Measurements from ENCODE around the gene CAPN9. TPM values are rescaled to one million over a fixed set of nuclear protein-coding genes. Genes with fewer than 3 reads are reported as not detected.

CAPN9 gene
- total and polyA plus RNA-seq, 2 experiments from 2014 or later, result 0.98 to 3.7 TPM

- DNase-seq (ENCODE audit: low spot score), result no peak
- H2AFZ ChIP-seq, result no peak overlapping the region
- H3K9me3 ChIP-seq (ENCODE audit: low read depth), result no peaks in the 10 kb centered on the region
- no peaks in the 10 kb centered on the region for H3K27me3 ChIP-seq
- no peaks in the 10 kb centered on the region for H3K79me2 ChIP-seq
- TF ChIP-seq, protein P1, sequence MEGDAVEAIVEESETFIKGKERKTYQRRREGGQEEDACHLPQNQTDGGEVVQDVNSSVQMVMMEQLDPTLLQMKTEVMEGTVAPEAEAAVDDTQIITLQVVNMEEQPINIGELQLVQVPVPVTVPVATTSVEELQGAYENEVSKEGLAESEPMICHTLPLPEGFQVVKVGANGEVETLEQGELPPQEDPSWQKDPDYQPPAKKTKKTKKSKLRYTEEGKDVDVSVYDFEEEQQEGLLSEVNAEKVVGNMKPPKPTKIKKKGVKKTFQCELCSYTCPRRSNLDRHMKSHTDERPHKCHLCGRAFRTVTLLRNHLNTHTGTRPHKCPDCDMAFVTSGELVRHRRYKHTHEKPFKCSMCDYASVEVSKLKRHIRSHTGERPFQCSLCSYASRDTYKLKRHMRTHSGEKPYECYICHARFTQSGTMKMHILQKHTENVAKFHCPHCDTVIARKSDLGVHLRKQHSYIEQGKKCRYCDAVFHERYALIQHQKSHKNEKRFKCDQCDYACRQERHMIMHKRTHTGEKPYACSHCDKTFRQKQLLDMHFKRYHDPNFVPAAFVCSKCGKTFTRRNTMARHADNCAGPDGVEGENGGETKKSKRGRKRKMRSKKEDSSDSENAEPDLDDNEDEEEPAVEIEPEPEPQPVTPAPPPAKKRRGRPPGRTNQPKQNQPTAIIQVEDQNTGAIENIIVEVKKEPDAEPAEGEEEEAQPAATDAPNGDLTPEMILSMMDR (IDR thresholded peaks at IDR 0.05; ENCODE audit: poor library complexity), result no peak
- TF ChIP-seq EZH2phosphoT487 (IDR thresholded peaks at IDR 0.05; ENCODE audit: low read depth, severe bottlenecking, unreplicated experiment) (no peak), EZH2 (IDR thresholded peaks at IDR 0.05; ENCODE audit: borderline replicate concordance) (no peak)
- no peaks in the 10 kb centered on the region for H3K9me2 ChIP-seq (replicated peaks; ENCODE audit: insufficient read depth)
- H3K36me3 ChIP-seq (replicated peaks; ENCODE audit: insufficient read depth, low read depth), result no peaks in the 10 kb centered on the region
- H3K4me3 ChIP-seq, result no peak overlapping the region
- peaks cover 38% of the 10 kb centered on the region for H3K4me1 ChIP-seq (ENCODE audit: insufficient read depth)
- no peaks in the 10 kb centered on the region for H4K20me1 ChIP-seq (ENCODE audit: insufficient read depth, poor library complexity, severe bottlenecking)
- H3K27ac ChIP-seq, result peak overlapping the region; percentile 36
- H3K4me2 ChIP-seq, result no peak overlapping the region
- WGBS (ENCODE audit: low lambda C conversion rate, missing lambda C conversion rate), result 49% methylated on average over 3 of the region's 3 CpGs
These were observed 2.1 kb upstream of the CAPN9 start for GRCh38 chr1:230745071-230745470.

GRCh38 chr1:230746617-230747016 lies 571 bp upstream of the CAPN9 start:
- no peak for DNase-seq (ENCODE audit: low spot score)
- WGBS (ENCODE audit: low lambda C conversion rate, missing lambda C conversion rate), result 89% methylated on average over 4 of the region's 4 CpGs
- Histone ChIP-seq H3K9me3 (ENCODE audit: low read depth) (no peaks in the 10 kb centered on the region), H3K27me3 (no peaks in the 10 kb centered on the region), H3K4me1 (ENCODE audit: insufficient read depth) (peaks cover 52% of the 10 kb centered on the region), H3K4me2 (no peak overlapping the region), H2AFZ (no peak overlapping the region), H3K9me2 (replicated peaks; ENCODE audit: insufficient read depth) (no peaks in the 10 kb centered on the region), H3K27ac (peak overlapping the region; percentile 72), H3K36me3 (replicated peaks; ENCODE audit: insufficient read depth, low read depth) (no peaks in the 10 kb centered on the region), H4K20me1 (ENCODE audit: insufficient read depth, poor library complexity, severe bottlenecking) (no peaks in the 10 kb centered on the region), H3K4me3 (no peak overlapping the region), H3K79me2 (no peaks in the 10 kb centered on the region)
- TF ChIP-seq EZH2 (IDR thresholded peaks at IDR 0.05; ENCODE audit: borderline replicate concordance) (no peak), EZH2phosphoT487 (IDR thresholded peaks at IDR 0.05; ENCODE audit: low read depth, severe bottlenecking, unreplicated experiment) (no peak)
- TF ChIP-seq, protein P1 (IDR thresholded peaks at IDR 0.05; ENCODE audit: poor library complexity), result no peak

- no peak for DNase-seq (ENCODE audit: low spot score)
- Histone ChIP-seq H2AFZ (no peak overlapping the region), H3K36me3 (replicated peaks; ENCODE audit: insufficient read depth, low read depth) (no peaks in the 10 kb centered on the region), H3K4me2 (no peak overlapping the region), H3K79me2 (no peaks in the 10 kb centered on the region), H3K4me1 (ENCODE audit: insufficient read depth) (peaks cover 67% of the 10 kb centered on the region), H3K27me3 (no peaks in the 10 kb centered on the region), H3K9me3 (ENCODE audit: low read depth) (no peaks in the 10 kb centered on the region), H3K9me2 (replicated peaks; ENCODE audit: insufficient read depth) (no peaks in the 10 kb centered on the region), H3K4me3 (no peak overlapping the region), H3K27ac (peak overlapping the region; percentile 72), H4K20me1 (ENCODE audit: insufficient read depth, poor library complexity, severe bottlenecking) (no peaks in the 10 kb centered on the region)
- TF ChIP-seq EZH2 (IDR thresholded peaks at IDR 0.05; ENCODE audit: borderline replicate concordance) (no peak), EZH2phosphoT487 (IDR thresholded peaks at IDR 0.05; ENCODE audit: low read depth, severe bottlenecking, unreplicated experiment) (no peak)
- TF ChIP-seq, protein P1 (IDR thresholded peaks at IDR 0.05; ENCODE audit: poor library complexity), result no peak
- 62% methylated on average over 16 of the region's 16 CpGs for WGBS (ENCODE audit: low lambda C conversion rate, missing lambda C conversion rate)
These were observed 957 bp downstream of the CAPN9 start for GRCh38 chr1:230747890-230748800.

Data from hepatocyte (in vitro differentiated cells).